ENCODE results near the gene MOAP1. TPM values are rescaled to one million over a fixed set of nuclear protein-coding genes. Genes with fewer than 3 reads are reported as not detected.

MOAP1 gene
- polyA plus RNA-seq, 2 of the 4 experiments (the other 2 are of a cell fraction): 13.5 to 23.9 TPM

- peak overlapping the region; percentile 12 to 18; a peak in 3 of 6 replicates for H3K27ac ChIP-seq
- ChIA-PET CTCF (interaction anchor here (0.7 to 18.0 kb wide), 4 partner anchors 8 to 183 kb away, joined by 3 to 371 read pairs (median 30); partner anchors contain the start of genes GON7, ITPK1 and UBR7), POLR2A (no interaction called here)
- ATAC-seq: no peak
- no peak for FAIRE-seq
- H3K4me1 ChIP-seq: peaks cover 22% of the 10 kb centered on the region
- H3K4me3 ChIP-seq: no peak overlapping the region
- no peak for DNase-seq (ENCODE audit: low read depth in 1 of 2, low spot score in 1 of 2)
- TF ChIP-seq KDM1A (IDR thresholded peaks at IDR 0.05; ENCODE audit: low read depth) (no peak), MAX (IDR thresholded peaks at IDR 0.05) (no peak), NPAS2 (CRISPR knock-in tag; IDR thresholded peaks at IDR 0.05; ENCODE audit: borderline replicate concordance) (no peak), ESRRA (IDR thresholded peaks at IDR 0.05; ENCODE audit: borderline replicate concordance, low read length) (no peak), EP300 (IDR thresholded peaks at IDR 0.05) (no peak), FOSL2 (IDR thresholded peaks at IDR 0.05) (no peak), FOSL2 (CRISPR knock-in tag; IDR thresholded peaks at IDR 0.05) (no peak), E2F6 (IDR thresholded peaks at IDR 0.05; ENCODE audit: borderline replicate concordance, low read depth) (no peak)
- peak overlapping the region; percentile 46 for H3K4me2 ChIP-seq
- no peaks in the 10 kb centered on the region for H3K9me3 ChIP-seq
- WGBS (ENCODE audit: missing lambda C conversion rate): 56% methylated on average over 8 of the region's 8 CpGs
Observed at GRCh38 chr14:93136009-93136408, 48.7 kb downstream of the MOAP1 start.

GRCh38 chr14:93135399-93135798 is 49.3 kb downstream of the MOAP1 start:
- WGBS (ENCODE audit: missing lambda C conversion rate): 46% methylated on average over 5 of the region's 5 CpGs

GRCh38 chr14:93133464-93133863 is 51.2 kb downstream of the MOAP1 start:
- no peak overlapping the region for H3K4me3 ChIP-seq
- FAIRE-seq (no peak), DNase-seq (ENCODE audit: low read depth in 1 of 2, low spot score in 1 of 2) (no peak), ATAC-seq (no peak)
- H3K4me1 ChIP-seq: peaks cover 22% of the 10 kb centered on the region
- no peaks in the 10 kb centered on the region for H3K9me3 ChIP-seq
- 61% methylated on average over 8 of the region's 8 CpGs for WGBS (ENCODE audit: missing lambda C conversion rate)
- POLR2A ChIA-PET: interaction anchor here (0.7 kb wide), 1 partner anchor 82 kb away, joined by 3 read pairs; no protein-coding TSS in a partner anchor
- CTCF ChIA-PET: interaction anchor here (0.8 to 18.0 kb wide), 7 partner anchors 10 to 184 kb away, joined by 3 to 371 read pairs (median 7); partner anchors contain the start of gene ITPK1
- no peak for TF ChIP-seq ZFP36 (IDR thresholded peaks at IDR 0.05; ENCODE audit: borderline replicate concordance, partially characterized antibody)
- TF ChIP-seq HDAC2 (IDR thresholded peaks at IDR 0.05): no peak
- TF ChIP-seq EHF (CRISPR knock-in tag; IDR thresholded peaks at IDR 0.05): no peak
- H3K4me2 ChIP-seq: no peak overlapping the region
- no peak overlapping the region for H3K27ac ChIP-seq

More at GRCh38 chr14:93135399-93135798, 49.3 kb downstream of the MOAP1 start:
- ATAC-seq: no peak
- H3K4me3 ChIP-seq: no peak overlapping the region
- H3K4me1 ChIP-seq: peaks cover 22% of the 10 kb centered on the region
- ChIA-PET CTCF (interaction anchor here (0.7 to 18.0 kb wide), 4 partner anchors 9 to 182 kb away, joined by 3 to 371 read pairs (median 30); partner anchors contain the start of genes GON7, ITPK1 and UBR7), POLR2A (no interaction called here)
- no peak for FAIRE-seq
- no peaks in the 10 kb centered on the region for H3K9me3 ChIP-seq
- H3K4me2 ChIP-seq: peak overlapping the region; percentile 46
- TF ChIP-seq NPAS2 (CRISPR knock-in tag; IDR thresholded peaks at IDR 0.05; ENCODE audit: borderline replicate concordance): no peak
- no peak for TF ChIP-seq PHF8 (IDR thresholded peaks at IDR 0.05; ENCODE audit: borderline replicate concordance, low read depth)
- no peak for TF ChIP-seq JUN (IDR thresholded peaks at IDR 0.05)
- no peak for TF ChIP-seq MAFK (IDR thresholded peaks at IDR 0.05; ENCODE audit: partially characterized antibody)
- TF ChIP-seq HES2 (IDR thresholded peaks at IDR 0.05): no peak
- no peak for TF ChIP-seq RAD21 (conservative IDR thresholded peaks at IDR 0.05 in 1 of 2, IDR thresholded peaks at IDR 0.05 in 1 of 2)
- no peak for TF ChIP-seq FOSB (CRISPR knock-in tag; IDR thresholded peaks at IDR 0.05)
- TF ChIP-seq HMGXB4 (CRISPR knock-in tag; IDR thresholded peaks at IDR 0.05; ENCODE audit: borderline replicate concordance): no peak
- no peak for TF ChIP-seq PBX3 (IDR thresholded peaks at IDR 0.05)
- TF ChIP-seq BHLHE40 (IDR thresholded peaks at IDR 0.05; ENCODE audit: low read depth, low read length): no peak
- TF ChIP-seq TFCP2L1 (CRISPR knock-in tag; IDR thresholded peaks at IDR 0.05): no peak
- no peak for TF ChIP-seq EHF (CRISPR knock-in tag; IDR thresholded peaks at IDR 0.05)
- no peak for TF ChIP-seq RFX5 (IDR thresholded peaks at IDR 0.05)
- peak overlapping the region; percentile 12 to 18; a peak in 3 of 6 replicates for H3K27ac ChIP-seq
- no peak for DNase-seq (ENCODE audit: low read depth in 1 of 2, low spot score in 1 of 2)
